ENCODE measurements around the gene MBNL2. TPM values are rescaled to one million over a fixed set of nuclear protein-coding genes. Genes with fewer than 3 reads are reported as not detected.

The MBNL2 gene
- total RNA-seq, 2 experiments from 2014 or later = 15.8 to 16.1 TPM

- peaks cover 13% of the 10 kb centered on the region for H3K36me3 Mint-ChIP-seq (ENCODE audit: low read depth)
- TF ChIP-seq CTCF (IDR thresholded peaks at IDR 0.05) = no peak
- no peak overlapping the region for H3K4me3 Mint-ChIP-seq
- no peak overlapping the region for H3K27ac Mint-ChIP-seq
- ATAC-seq (no peak), DNase-seq (no peak)
- ChIA-PET POLR2A (interaction anchor here (1.5 to 1.6 kb wide), 2 partner anchors 9 to 61 kb away, joined by 4 to 5 read pairs; partner anchors contain the start of gene MBNL2), CTCF (interaction anchor here (0.8 to 1.8 kb wide), 3 partner anchors 18 to 122 kb away, joined by 3 to 4 read pairs (median 4); no protein-coding TSS in a partner anchor)
- peaks cover 42% of the 10 kb centered on the region for H3K4me1 Mint-ChIP-seq (ENCODE audit: low read depth)
- no peaks in the 10 kb centered on the region for H3K9me3 Mint-ChIP-seq
- no peaks in the 10 kb centered on the region for H3K27me3 Mint-ChIP-seq
- intact Hi-C loops (cut with micrococcal nuclease) = no loop called here
Observed at GRCh38 chr13:97231829-97232196, 9.7 kb downstream of the MBNL2 start.

- ChIA-PET POLR2A (interaction anchor here (1.7 kb wide), 1 partner anchor 10 kb away, joined by 3 read pairs; no protein-coding TSS in a partner anchor), CTCF (no interaction called here)
- DNase-seq = no peak
- H3K4me1 Mint-ChIP-seq (ENCODE audit: low read depth) = peaks cover 42% of the 10 kb centered on the region
- TF ChIP-seq CTCF (IDR thresholded peaks at IDR 0.05) = no peak
- ATAC-seq = no peak
- intact Hi-C loops (cut with micrococcal nuclease) = no loop called here
- no peaks in the 10 kb centered on the region for H3K27me3 Mint-ChIP-seq
- H3K27ac Mint-ChIP-seq = no peak overlapping the region
- H3K9me3 Mint-ChIP-seq = no peaks in the 10 kb centered on the region
- H3K4me3 Mint-ChIP-seq = no peak overlapping the region
- H3K36me3 Mint-ChIP-seq (ENCODE audit: low read depth) = peaks cover 14% of the 10 kb centered on the region
Observed at GRCh38 chr13:97233499-97233898, 11.4 kb downstream of the MBNL2 start.

GRCh38 chr13:97234236-97234635 is 12.1 kb downstream of the MBNL2 start:
- DNase-seq (no peak), ATAC-seq (no peak)
- no peak overlapping the region for H3K4me3 Mint-ChIP-seq
- no peaks in the 10 kb centered on the region for H3K27me3 Mint-ChIP-seq
- ChIA-PET POLR2A (interaction anchor here (1.7 kb wide), 1 partner anchor 11 kb away, joined by 3 read pairs; no protein-coding TSS in a partner anchor), CTCF (interaction anchor here (0.6 kb wide), 1 partner anchor 124 kb away, joined by 4 read pairs; no protein-coding TSS in a partner anchor)
- no peak for TF ChIP-seq CTCF (IDR thresholded peaks at IDR 0.05)
- H3K9me3 Mint-ChIP-seq = no peaks in the 10 kb centered on the region
- H3K4me1 Mint-ChIP-seq (ENCODE audit: low read depth) = peaks cover 48% of the 10 kb centered on the region
- H3K27ac Mint-ChIP-seq = no peak overlapping the region
- intact Hi-C loops (cut with micrococcal nuclease) = no loop called here
- peaks cover 16% of the 10 kb centered on the region for H3K36me3 Mint-ChIP-seq (ENCODE audit: low read depth)

GRCh38 chr13:97234742-97235141 is 12.6 kb downstream of the MBNL2 start:
- ATAC-seq (no peak), DNase-seq (no peak)
- intact Hi-C loops (cut with micrococcal nuclease) = no loop called here
- H3K4me1 Mint-ChIP-seq (ENCODE audit: low read depth) = peaks cover 47% of the 10 kb centered on the region
- ChIA-PET CTCF (interaction anchor here (0.6 kb wide), 1 partner anchor 125 kb away, joined by 4 read pairs; no protein-coding TSS in a partner anchor), POLR2A (interaction anchor here (0.6 kb wide), 1 partner anchor 550 kb away, joined by 3 read pairs; no protein-coding TSS in a partner anchor)
- no peaks in the 10 kb centered on the region for H3K9me3 Mint-ChIP-seq
- H3K4me3 Mint-ChIP-seq = no peak overlapping the region
- no peaks in the 10 kb centered on the region for H3K27me3 Mint-ChIP-seq
- H3K36me3 Mint-ChIP-seq (ENCODE audit: low read depth) = peaks cover 14% of the 10 kb centered on the region
- no peak overlapping the region for H3K27ac Mint-ChIP-seq
- TF ChIP-seq CTCF (IDR thresholded peaks at IDR 0.05) = no peak

GRCh38 chr13:97235549-97236231 is 13.6 kb downstream of the MBNL2 start:
- H3K27ac Mint-ChIP-seq = no peak overlapping the region
- DNase-seq (no peak), ATAC-seq (no peak)
- ChIA-PET POLR2A (interaction anchor here (0.6 to 0.9 kb wide), 2 partner anchors 13 to 15 kb away, joined by 3 to 4 read pairs; partner anchors contain the start of gene MBNL2), CTCF (interaction anchor here (0.7 to 1.6 kb wide), 2 partner anchors 10 to 15 kb away, joined by 4 to 5 read pairs; no protein-coding TSS in a partner anchor)
- intact Hi-C loops (cut with micrococcal nuclease) = no loop called here
- no peaks in the 10 kb centered on the region for H3K9me3 Mint-ChIP-seq
- peaks cover 49% of the 10 kb centered on the region for H3K4me1 Mint-ChIP-seq (ENCODE audit: low read depth)
- no peaks in the 10 kb centered on the region for H3K27me3 Mint-ChIP-seq
- TF ChIP-seq CTCF (IDR thresholded peaks at IDR 0.05) = no peak
- H3K4me3 Mint-ChIP-seq = no peak overlapping the region
- H3K36me3 Mint-ChIP-seq (ENCODE audit: low read depth) = peaks cover 14% of the 10 kb centered on the region
